Hepatocyte (in vitro differentiated cells): ENCODE measurements around the gene HOXD1.

Experiments used
- EZH2 ChIP-seq: fragments of 200-600 bp; sonication (generic); IDR thresholded peaks from 2 replicates; pipeline ENCODE4 v1.6.1; 2016; ENCODE audit warnings: antibody characterized with exemption, mild to moderate bottlenecking, borderline replicate concordance
- TF ChIP-seq, protein P1 (sequence below): fragments of 200-600 bp; sonication (generic); IDR thresholded peaks from 2 replicates; pipeline ENCODE4 v1.5.1; 2016; ENCODE audit warnings: antibody characterized with exemption, mild to moderate bottlenecking; ENCODE audit not compliant: poor library complexity

GRCh38 chr2:176187200-176187898 is 1.1 kb upstream of the HOXD1 start:
- TF ChIP-seq, protein P1, sequence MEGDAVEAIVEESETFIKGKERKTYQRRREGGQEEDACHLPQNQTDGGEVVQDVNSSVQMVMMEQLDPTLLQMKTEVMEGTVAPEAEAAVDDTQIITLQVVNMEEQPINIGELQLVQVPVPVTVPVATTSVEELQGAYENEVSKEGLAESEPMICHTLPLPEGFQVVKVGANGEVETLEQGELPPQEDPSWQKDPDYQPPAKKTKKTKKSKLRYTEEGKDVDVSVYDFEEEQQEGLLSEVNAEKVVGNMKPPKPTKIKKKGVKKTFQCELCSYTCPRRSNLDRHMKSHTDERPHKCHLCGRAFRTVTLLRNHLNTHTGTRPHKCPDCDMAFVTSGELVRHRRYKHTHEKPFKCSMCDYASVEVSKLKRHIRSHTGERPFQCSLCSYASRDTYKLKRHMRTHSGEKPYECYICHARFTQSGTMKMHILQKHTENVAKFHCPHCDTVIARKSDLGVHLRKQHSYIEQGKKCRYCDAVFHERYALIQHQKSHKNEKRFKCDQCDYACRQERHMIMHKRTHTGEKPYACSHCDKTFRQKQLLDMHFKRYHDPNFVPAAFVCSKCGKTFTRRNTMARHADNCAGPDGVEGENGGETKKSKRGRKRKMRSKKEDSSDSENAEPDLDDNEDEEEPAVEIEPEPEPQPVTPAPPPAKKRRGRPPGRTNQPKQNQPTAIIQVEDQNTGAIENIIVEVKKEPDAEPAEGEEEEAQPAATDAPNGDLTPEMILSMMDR: no peak
- TF ChIP-seq EZH2: peak; percentile 73
